Transverse colon (tissue), 4 donors: Measurements from ENCODE around the gene VGLL2. TPM values are rescaled to one million over a fixed set of nuclear protein-coding genes. Genes with fewer than 3 reads are reported as not detected.

Experiments used
- DNase-seq: peaks from one replicate; pipeline ENCODE4 v3.0.0-alpha.2; 2019
- H3K27ac ChIP-seq, 4 donors: fragments of 200-600 bp; sonication (generic); 2 replicates each; pipeline ENCODE4 v1.5.1; 2016 to 2018; ENCODE audit warnings: inconsistent platforms in 4 of 4
- H3K27me3 ChIP-seq: fragments of 200-600 bp; sonication (generic); 2 replicates; pipeline ENCODE4 v1.5.1; 2017; ENCODE audit warnings: inconsistent platforms
- H3K36me3 ChIP-seq, 4 donors: fragments of 200-600 bp; sonication (generic); 2 replicates each; pipeline ENCODE4 v1.5.1; 2017 to 2019; ENCODE audit warnings: inconsistent platforms in 4 of 4
- H3K4me1 ChIP-seq, 4 donors: fragments of 200-600 bp; sonication (generic); 2 replicates each; pipeline ENCODE4 v1.5.1; 2017 to 2020; ENCODE audit warnings: inconsistent platforms in 4 of 4
- H3K4me3 ChIP-seq, 4 donors: fragments of 200-600 bp; sonication (generic); 1 replicate in 1 of 4; 2 replicates in 3 of 4; pipeline versions ENCODE4 v1.5.1 to v1.6.1; 2017 to 2019; ENCODE audit warnings: inconsistent platforms in 4 of 4
- H3K9me3 ChIP-seq, 2 donors: fragments of 200-600 bp; sonication (generic); 2 replicates each; pipeline ENCODE4 v1.5.1; 2017 to 2019; ENCODE audit warnings: inconsistent platforms in 2 of 2
- CTCF ChIP-seq, 5 experiments: fragments of 200-600 bp in 3 of 5; fragments of 450-650 bp in 2 of 5; sonication (generic) in 3 of 5; IDR thresholded peaks; 1 replicate in 2 of 5; 2 replicates in 3 of 5; pipeline ENCODE4 v1.5.1; 2016 to 2017; ENCODE audit warnings: antibody characterized with exemption in 5 of 5, inconsistent platforms in 3 of 5, mild to moderate bottlenecking in 2 of 5, moderate library complexity in 1 of 5
- POLR2A ChIP-seq: fragments of 450-650 bp; IDR thresholded peaks from one replicate; pipeline ENCODE4 v1.6.1; 2016; ENCODE audit warnings: antibody characterized with exemption, mild to moderate bottlenecking, moderate library complexity
- WGBS, 2 donors: methylation state at CpG; one replicate each; pipeline ENCODE4 v1.1.5; 2018; ENCODE audit warnings: low coverage in 1 of 2; 5-methylcytosine and 5-hydroxymethylcytosine counted together
- in situ Hi-C, 4 donors: fragments of 200-750 bp; cut with MboI; loops; one replicate each; pipeline versions ENCODE4 v1.15.0 to v1.15.1; 2017; ENCODE audit warnings: low sequenced_read_pairs in 3 of 4, low pct_ligation_motif_present in 1 of 4, low pct_unique_long_range_greater_than_20kb in 1 of 4
- intact Hi-C: fragments of 100-400 bp; cut with DNase I; formaldehyde crosslinking; loops from one replicate; pipeline ENCODE4 v1.15.1; 2023; ENCODE audit warnings: low total_unique reads
- small RNA-seq, 4 donors: library from RNA; depleted of rRNA; stranded (forward); fragments of <200 nt; gene quantifications; one replicate each; pipeline ENCODE3, GENCODE V24; 2016
- total RNA-seq, 4 donors: library from RNA; depleted of rRNA; stranded (reverse); fragments of >200 nt; gene quantifications; one replicate each; pipeline ENCODE4 v1.1.0, GENCODE V29; 2016

VGLL2 gene
- total RNA-seq, 4 donors from 2014 or later, result not detected

GRCh38 chr6:117317261-117317660, 51.9 kb downstream of the VGLL2 start:
- no peaks in the 10 kb centered on the region for H3K36me3 ChIP-seq
- in situ Hi-C loops, result no loop called here
- no peaks in the 10 kb centered on the region for H3K27me3 ChIP-seq
- no peak for DNase-seq
- intact Hi-C loops, result no loop called here
- no peak overlapping the region for H3K27ac ChIP-seq
- no peak overlapping the region for H3K4me3 ChIP-seq
- no peaks in the 10 kb centered on the region for H3K9me3 ChIP-seq
- H3K4me1 ChIP-seq, result no peaks in the 10 kb centered on the region
- TF ChIP-seq POLR2A, result no peak
- peak; percentile 22 to 54 (median 35) for TF ChIP-seq CTCF (IDR thresholded peaks at IDR 0.05)
- WGBS, 2 donors, result 19 to 37% methylated on average over 2 to 4 of the region's 4 CpGs

Small RNAs within 50 kb of the gene (small RNA-seq; reads per million reads assigned to genes)
- gene RN7SKP18, result 0 reads per million in 4 donors

Other genes starting within 250 kb of the VGLL2 start
- gene ROS1, start 160.4 kb downstream of the VGLL2 start, total RNA-seq, result 1 to 10 TPM in 2 of 4 donors, under 1 TPM in 1, not detected in 1; 0.80 to 4.1 (median 2.5) TPM
- gene DCBLD1, start 217.1 kb downstream of the VGLL2 start, total RNA-seq, result 10 to 100 TPM in 2 of 4 donors, 1 to 10 TPM in 2; 2.2 to 19.4 (median 10.7) TPM